A673 (cell line): ENCODE results near the gene ALKBH3. TPM values are rescaled to one million over a fixed set of nuclear protein-coding genes. Genes with fewer than 3 reads are reported as not detected.

Source experiments
- BruUV-seq: library from RNA; stranded (reverse); fragments of 400-500 nt; replicated peaks from 2 replicates; lab custom pipeline; 2021; lab: Mats Ljungman, UMichigan
- CTCF ChIA-PET: fragments of 300-600 bp; sonication (Branson Sonifier 250); formaldehyde crosslinking; loops from one replicate; lab custom pipeline; 2022; ENCODE audit warnings: antibody characterized with exemption; lab: Charles Lee
- POLR2A ChIA-PET: fragments of 300-600 bp; sonication (Branson Sonifier 250); formaldehyde crosslinking; loops from one replicate; lab custom pipeline; 2022; ENCODE audit warnings: antibody characterized with exemption; ENCODE audit not compliant: low non-redundant PET; lab: Charles Lee
- DNase-seq: peaks from one replicate; pipeline ENCODE4 v3.0.0-alpha.2; 2015; ENCODE audit warnings: low spot score
- H3K27ac ChIP-seq: fragments of 200-600 bp; sonication (generic); 2 replicates; pipeline ENCODE4 v1.5.1; 2016; ENCODE audit warnings: mixed run types, low read depth, mild to moderate bottlenecking, mixed read lengths, antibody characterized with exemption, low read length; ENCODE audit not compliant: poor library complexity, severe bottlenecking
- H3K27me3 ChIP-seq: fragments of 200-600 bp; sonication (generic); replicated peaks from 2 replicates; pipeline ENCODE4 v1.6.1; 2017; ENCODE audit warnings: mixed run types, low read depth, mild to moderate bottlenecking, mixed read lengths, antibody characterized with exemption, low read length; ENCODE audit not compliant: insufficient read depth, poor library complexity
- H3K36me3 ChIP-seq: fragments of 200-600 bp; sonication (generic); 2 replicates; pipeline ENCODE4 v1.6.1; 2016; ENCODE audit warnings: mixed run types, mild to moderate bottlenecking, mixed read lengths, antibody characterized with exemption, low read length; ENCODE audit not compliant: insufficient read depth, poor library complexity, severe bottlenecking
- H3K4me1 ChIP-seq: fragments of 200-600 bp; sonication (generic); 2 replicates; pipeline ENCODE4 v1.6.1; 2017; ENCODE audit warnings: mixed run types, mild to moderate bottlenecking, mixed read lengths, antibody characterized with exemption, low read length; ENCODE audit not compliant: insufficient read depth, poor library complexity, severe bottlenecking
- H3K4me3 ChIP-seq: fragments of 200-600 bp; sonication (generic); 2 replicates; pipeline ENCODE4 v1.5.1; 2016; ENCODE audit warnings: low read depth, mixed run types, mild to moderate bottlenecking, mixed read lengths, low read length; ENCODE audit not compliant: poor library complexity, severe bottlenecking
- H3K9me3 ChIP-seq: fragments of 200-600 bp; sonication (generic); 2 replicates; pipeline ENCODE4 v1.6.1; 2016; ENCODE audit warnings: mixed run types, low read depth, mild to moderate bottlenecking, mixed read lengths, antibody characterized with exemption, low read length; ENCODE audit not compliant: poor library complexity, severe bottlenecking
- EZH2 ChIP-seq: fragments of 200-600 bp; sonication (generic); IDR thresholded peaks from 2 replicates; pipeline ENCODE4 v1.6.1; 2017; ENCODE audit warnings: borderline replicate concordance, low read depth, mild to moderate bottlenecking, mixed read lengths, antibody characterized with exemption, low read length; ENCODE audit not compliant: poor library complexity, severe bottlenecking
- intact Hi-C: fragments of 100-400 bp; cut with micrococcal nuclease; formaldehyde crosslinking; loops from one replicate; pipeline ENCODE4 v1.10.0; 2022; ENCODE audit not compliant: unreplicated experiment
- total RNA-seq: library from RNA; stranded (reverse); gene quantifications from 2 replicates; pipeline ENCODE4 v1.2.3, GENCODE V29; 2021
- TF ChIP-seq, protein P1 (sequence below): fragments of 300-800, 200-600 bp; sonication (generic); conservative IDR thresholded peaks from 2 replicates; pipeline ENCODE4 v1.5.1; 2017; ENCODE audit warnings: low read depth, mild to moderate bottlenecking, antibody characterized with exemption, low read length, moderate library complexity, mixed read lengths

Gene ALKBH3
- total RNA-seq, 1 experiment from 2014 or later = 96.6 TPM

DNA sequence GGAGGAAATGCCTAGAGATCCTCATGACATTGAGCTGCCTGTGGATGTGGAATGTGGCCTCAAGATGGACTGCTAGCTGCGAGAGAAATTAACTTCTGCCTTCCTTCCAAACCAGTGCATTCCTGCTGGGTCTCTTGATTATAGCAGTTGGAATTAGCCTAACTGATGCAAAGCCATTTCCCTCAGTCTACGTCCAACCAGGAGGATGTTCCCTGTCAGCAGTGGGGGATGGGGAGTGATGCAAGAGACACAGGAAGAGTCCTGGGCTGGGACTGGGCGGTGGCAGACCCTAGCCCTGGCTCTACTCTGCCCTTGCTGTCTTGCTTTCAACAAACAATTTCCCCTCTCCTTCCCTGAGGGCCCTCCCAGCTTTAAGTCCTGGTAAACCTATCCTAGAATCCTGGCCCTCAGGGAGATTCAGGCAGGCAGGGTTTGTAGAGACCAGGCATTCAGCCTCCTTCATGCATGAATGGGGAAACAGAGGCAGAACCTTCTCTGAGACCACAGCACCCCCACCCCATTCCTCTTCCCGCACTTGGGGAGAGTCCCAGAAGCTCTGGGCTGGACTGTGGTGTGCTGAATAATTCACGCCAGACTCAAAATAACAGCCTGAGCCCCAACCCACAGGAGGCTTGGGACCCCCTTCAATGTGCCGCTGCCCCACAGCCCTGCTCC lies 78.8 kb downstream of the ALKBH3 start:
- Histone ChIP-seq H3K4me1 (peaks cover 14% of the 10 kb centered on the region), H3K4me3 (no peak overlapping the region), H3K36me3 (no peaks in the 10 kb centered on the region), H3K27me3 (peaks cover 17% of the 10 kb centered on the region), H3K27ac (no peak overlapping the region), H3K9me3 (no peaks in the 10 kb centered on the region)
- ChIA-PET CTCF (no interaction called here), POLR2A (no interaction called here)
- no TSS peak for BruUV-seq
- intact Hi-C loops = no loop called here
- no peak for DNase-seq
- TF ChIP-seq, protein P1, sequence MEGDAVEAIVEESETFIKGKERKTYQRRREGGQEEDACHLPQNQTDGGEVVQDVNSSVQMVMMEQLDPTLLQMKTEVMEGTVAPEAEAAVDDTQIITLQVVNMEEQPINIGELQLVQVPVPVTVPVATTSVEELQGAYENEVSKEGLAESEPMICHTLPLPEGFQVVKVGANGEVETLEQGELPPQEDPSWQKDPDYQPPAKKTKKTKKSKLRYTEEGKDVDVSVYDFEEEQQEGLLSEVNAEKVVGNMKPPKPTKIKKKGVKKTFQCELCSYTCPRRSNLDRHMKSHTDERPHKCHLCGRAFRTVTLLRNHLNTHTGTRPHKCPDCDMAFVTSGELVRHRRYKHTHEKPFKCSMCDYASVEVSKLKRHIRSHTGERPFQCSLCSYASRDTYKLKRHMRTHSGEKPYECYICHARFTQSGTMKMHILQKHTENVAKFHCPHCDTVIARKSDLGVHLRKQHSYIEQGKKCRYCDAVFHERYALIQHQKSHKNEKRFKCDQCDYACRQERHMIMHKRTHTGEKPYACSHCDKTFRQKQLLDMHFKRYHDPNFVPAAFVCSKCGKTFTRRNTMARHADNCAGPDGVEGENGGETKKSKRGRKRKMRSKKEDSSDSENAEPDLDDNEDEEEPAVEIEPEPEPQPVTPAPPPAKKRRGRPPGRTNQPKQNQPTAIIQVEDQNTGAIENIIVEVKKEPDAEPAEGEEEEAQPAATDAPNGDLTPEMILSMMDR = no peak
- TF ChIP-seq EZH2 = no peak

DNA sequence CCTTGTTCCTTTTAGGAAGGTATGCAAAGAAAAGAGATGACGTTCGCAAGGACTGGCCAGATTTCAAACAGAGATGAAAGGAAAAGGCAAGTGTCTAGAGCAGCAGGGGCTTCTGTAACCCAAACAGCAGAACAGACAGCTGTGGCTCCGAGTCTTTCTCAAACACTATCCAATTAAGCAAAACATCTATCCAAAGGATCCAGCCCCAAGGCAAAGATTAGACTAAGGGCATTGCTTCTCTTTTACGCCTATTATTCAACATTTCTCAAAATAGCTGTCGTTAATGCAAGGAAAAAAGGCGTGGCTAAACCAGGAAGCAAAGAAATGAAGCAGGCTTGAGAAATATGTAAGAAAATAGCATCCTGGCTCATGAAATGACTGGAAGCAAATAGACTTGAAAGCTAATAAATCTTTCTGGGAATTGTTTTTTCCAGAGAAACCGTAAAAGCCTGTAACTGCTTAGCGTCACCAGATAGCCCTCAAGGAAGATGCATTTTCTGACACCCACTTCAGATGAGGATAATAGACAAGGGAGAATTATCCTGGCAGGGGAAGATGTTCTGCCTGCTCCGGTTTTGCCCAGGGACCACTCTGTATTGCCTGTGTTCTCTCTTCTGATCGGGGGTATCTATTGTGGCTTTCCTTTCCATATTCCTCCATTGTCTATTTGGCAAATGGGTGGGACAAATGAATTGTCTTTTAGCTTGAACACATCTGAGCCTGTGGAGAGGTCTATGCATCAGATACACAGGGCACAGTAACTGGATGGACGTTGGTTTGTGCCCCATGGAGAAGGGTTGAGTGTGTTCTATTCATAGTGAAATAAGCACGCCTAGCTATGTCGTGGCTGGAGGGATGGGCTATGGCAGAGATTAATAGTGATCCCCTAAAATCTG lies 82.0 kb downstream of the ALKBH3 start:
- H3K4me3 ChIP-seq = peak overlapping the region; percentile 13
- POLR2A ChIA-PET = no interaction called here

DNA sequence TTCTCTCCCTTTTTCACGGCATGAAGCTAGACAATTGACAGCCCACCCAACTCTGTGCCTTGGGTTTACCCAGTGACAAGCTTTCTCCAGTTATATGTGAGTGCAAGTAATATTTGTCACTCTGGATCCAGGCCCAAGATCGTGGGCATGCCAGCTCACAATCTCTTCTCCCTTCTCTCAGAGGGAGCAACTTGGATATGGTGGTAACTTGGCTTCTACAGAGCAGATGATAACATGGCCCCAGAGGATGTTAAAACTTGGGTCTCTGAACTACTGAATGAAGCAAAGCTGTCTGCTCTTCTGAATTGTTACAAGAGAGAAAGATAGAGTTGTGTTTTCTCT lies 82.6 kb downstream of the ALKBH3 start:
- Histone ChIP-seq H3K36me3 (no peaks in the 10 kb centered on the region), H3K27me3 (no peaks in the 10 kb centered on the region), H3K4me3 (no peak overlapping the region), H3K9me3 (peaks cover 10% of the 10 kb centered on the region), H3K4me1 (peaks cover 14% of the 10 kb centered on the region), H3K27ac (no peak overlapping the region)
- BruUV-seq = no TSS peak
- TF ChIP-seq, protein P1 = no peak
- no peak for TF ChIP-seq EZH2
- intact Hi-C loops = no loop called here
- ChIA-PET POLR2A (no interaction called here), CTCF (interaction anchor here (0.5 kb wide), 1 partner anchor 15 kb away, joined by 3 read pairs; no protein-coding TSS in a partner anchor)
- DNase-seq = no peak

More for the DNA sequence above, 82.0 kb downstream of the ALKBH3 start:
- Histone ChIP-seq H3K36me3 (no peaks in the 10 kb centered on the region), H3K4me1 (peaks cover 14% of the 10 kb centered on the region), H3K9me3 (peaks cover 10% of the 10 kb centered on the region), H3K27me3 (no peaks in the 10 kb centered on the region), H3K27ac (no peak overlapping the region)
- BruUV-seq = no TSS peak
- TF ChIP-seq, protein P1 = no peak
- TF ChIP-seq EZH2 = no peak
- CTCF ChIA-PET = interaction anchor here (0.5 kb wide), 1 partner anchor 15 kb away, joined by 3 read pairs; no protein-coding TSS in a partner anchor
- peak; percentile 57 for DNase-seq
- intact Hi-C loops = no loop called here
